ENCODE results near the gene DYNC2H1. TPM values are rescaled to one million over a fixed set of nuclear protein-coding genes. Genes with fewer than 3 reads are reported as not detected.

Gene DYNC2H1
- total and polyA plus RNA-seq, 7 donors = 0.79 to 2.3 (median 1.3) TPM

- no peak for ATAC-seq
- TF ChIP-seq CTCF (IDR thresholded peaks at IDR 0.05) = no peak
- intact Hi-C loops (cut with DNase I) = no loop called here
- Histone ChIP-seq H3K27me3 (ENCODE audit: insufficient read depth in 3 of 3, low read length in 2 of 3) (no peaks in the 10 kb centered on the region), H3K4me1 (no peaks in the 10 kb centered on the region), H3K36me3 (ENCODE audit: insufficient read depth in 1 of 2, low read depth in 1 of 2) (no peaks in the 10 kb centered on the region), H3K9me3 (no peaks in the 10 kb centered on the region), H3K4me3 (no peak overlapping the region), H3K27ac (no peak overlapping the region)
- WGBS, 3 donors = 68 to 75% (median 70%) methylated on average over 2 of the region's 2 CpGs
- no peak for DNase-seq
Measured at GRCh38 chr11:103338621-103339484, 229.6 kb downstream of the DYNC2H1 start.

- WGBS, 3 donors = 84 to 93% (median 87%) methylated on average over 6 of the region's 6 CpGs
Measured at GRCh38 chr11:103339485-103339857, 230.2 kb downstream of the DYNC2H1 start.

GRCh38 chr11:103340956-103341355, 231.7 kb downstream of the DYNC2H1 start:
- ATAC-seq (no peak), DNase-seq (no peak)
- H3K36me3 ChIP-seq (ENCODE audit: insufficient read depth in 1 of 2, low read depth in 1 of 2) = no peaks in the 10 kb centered on the region
- WGBS, 3 donors = 32 to 35% (median 33%) methylated on average over 1 of the region's 1 CpG
- no peak overlapping the region for H3K4me3 ChIP-seq
- intact Hi-C loops (cut with DNase I) = no loop called here
- no peaks in the 10 kb centered on the region for H3K9me3 ChIP-seq
- no peaks in the 10 kb centered on the region for H3K27me3 ChIP-seq (ENCODE audit: insufficient read depth in 3 of 3, low read length in 2 of 3)
- no peak overlapping the region for H3K27ac ChIP-seq
- H3K4me1 ChIP-seq = no peaks in the 10 kb centered on the region
- TF ChIP-seq CTCF (IDR thresholded peaks at IDR 0.05) = no peak

More at GRCh38 chr11:103339485-103339857, 230.2 kb downstream of the DYNC2H1 start:
- TF ChIP-seq CTCF (IDR thresholded peaks at IDR 0.05) = no peak
- Histone ChIP-seq H3K27me3 (ENCODE audit: insufficient read depth in 3 of 3, low read length in 2 of 3) (no peaks in the 10 kb centered on the region), H3K4me1 (no peaks in the 10 kb centered on the region), H3K27ac (no peak overlapping the region), H3K9me3 (no peaks in the 10 kb centered on the region), H3K4me3 (no peak overlapping the region), H3K36me3 (ENCODE audit: insufficient read depth in 1 of 2, low read depth in 1 of 2) (no peaks in the 10 kb centered on the region)
- ATAC-seq = no peak
- no peak for DNase-seq
- intact Hi-C loops (cut with DNase I) = no loop called here

- Histone ChIP-seq H3K9me3 (no peaks in the 10 kb centered on the region), H3K36me3 (ENCODE audit: insufficient read depth in 1 of 2, low read depth in 1 of 2) (no peaks in the 10 kb centered on the region), H3K27me3 (ENCODE audit: insufficient read depth in 3 of 3, low read length in 2 of 3) (no peaks in the 10 kb centered on the region), H3K4me1 (no peaks in the 10 kb centered on the region), H3K27ac (no peak overlapping the region), H3K4me3 (no peak overlapping the region)
- TF ChIP-seq CTCF (IDR thresholded peaks at IDR 0.05) = no peak
- no peak for DNase-seq
- no peak for ATAC-seq
- intact Hi-C loops (cut with DNase I) = no loop called here
- WGBS, 3 donors = 56 to 72% (median 70%) methylated on average over 4 of the region's 4 CpGs
Measured at GRCh38 chr11:103344886-103345285, 235.7 kb downstream of the DYNC2H1 start.

Measured in psoas muscle (tissue), 8 donors.